Tibial nerve (tissue), 4 donors: ENCODE data around the gene C1orf174. TPM values are rescaled to one million over a fixed set of nuclear protein-coding genes. Genes with fewer than 3 reads are reported as not detected.

Source experiments
- DNase-seq, 2 donors: peaks; one replicate each; pipeline ENCODE4 v3.0.0-alpha.2; 2019; ENCODE audit warnings: low spot score in 2 of 2
- H3K27ac ChIP-seq, 4 donors: fragments of 200-600 bp; sonication (generic) in 3 of 4; one replicate each; pipeline ENCODE4 v1.5.1; 2017 to 2019; ENCODE audit warnings: mild to moderate bottlenecking in 1 of 4
- H3K27me3 ChIP-seq, 2 donors: fragments of 200-600 bp; sonication (generic) in 1 of 2; one replicate each; pipeline versions ENCODE4 v1.5.1 to v1.6.0; 2017 to 2019
- H3K36me3 ChIP-seq, 3 donors: fragments of 200-600 bp; sonication (generic); one replicate each; pipeline ENCODE4 v1.5.1; 2018 to 2019
- H3K4me1 ChIP-seq, 4 donors: fragments of 200-600 bp; sonication (generic) in 3 of 4; one replicate each; pipeline ENCODE4 v1.5.1; 2017 to 2019
- H3K4me3 ChIP-seq, 4 donors: fragments of 200-600 bp; sonication (generic) in 3 of 4; one replicate each; pipeline ENCODE4 v1.5.1; 2017 to 2019; ENCODE audit warnings: mild to moderate bottlenecking in 1 of 4, moderate library complexity in 1 of 4
- H3K9me3 ChIP-seq, 4 donors: fragments of 200-600 bp; sonication (generic) in 3 of 4; one replicate each; pipeline ENCODE4 v1.5.1; 2017 to 2019
- CTCF ChIP-seq, 5 experiments: fragments of 200-600 bp in 3 of 5; fragments of 450-650 bp in 2 of 5; sonication (generic) in 3 of 5; IDR thresholded peaks; one replicate each; pipeline ENCODE4 v1.5.1; 2016 to 2019; ENCODE audit warnings: antibody characterized with exemption in 5 of 5, mild to moderate bottlenecking in 3 of 5, moderate library complexity in 2 of 5
- EP300 ChIP-seq, 2 donors: sonication (generic); formaldehyde crosslinking; IDR thresholded peaks; one replicate each; pipeline ENCODE4 v1.6.1; 2017; ENCODE audit warnings: antibody characterized with exemption in 2 of 2, mild to moderate bottlenecking in 1 of 2
- POLR2A ChIP-seq, 2 donors: fragments of 450-650 bp; IDR thresholded peaks; one replicate each; pipeline ENCODE4 v1.6.1; 2017; ENCODE audit warnings: antibody characterized with exemption in 2 of 2, mild to moderate bottlenecking in 2 of 2, moderate library complexity in 2 of 2
- WGBS, 2 donors: methylation state at CpG; one replicate each; pipeline ENCODE4 v1.1.5; 2018; 5-methylcytosine and 5-hydroxymethylcytosine counted together
- total RNA-seq, 4 donors: library from RNA; depleted of rRNA; stranded (reverse); fragments of >200 nt; gene quantifications; one replicate each; pipeline ENCODE4 v1.1.0, GENCODE V29; 2016

C1orf174 gene
- total RNA-seq, 4 donors from 2014 or later = 18.2 to 24.6 (median 19.1) TPM

GRCh38 chr1:3911981-3912808 is 12.1 kb upstream of the C1orf174 start:
- no peak overlapping the region for H3K27ac ChIP-seq
- WGBS, 2 donors = 83 to 89% methylated on average over 30 to 38 of the region's 38 CpGs
- no peak for DNase-seq

GRCh38 chr1:3910857-3911845 is 11.1 kb upstream of the C1orf174 start:
- peaks cover 0 to 6% (median 0%) of the 10 kb centered on the region in 4 donors for H3K4me1 ChIP-seq
- no peaks in the 10 kb centered on the region for H3K36me3 ChIP-seq
- H3K9me3 ChIP-seq = no peaks in the 10 kb centered on the region
- 14 to 22% methylated on average over 21 to 31 of the region's 35 CpGs for WGBS, 2 donors
- H3K27me3 ChIP-seq = peaks cover 0 to 25% of the 10 kb centered on the region in 2 donors
- H3K4me3 ChIP-seq = no peak overlapping the region
- H3K27ac ChIP-seq = no peak overlapping the region
- TF ChIP-seq EP300 (IDR thresholded peaks at IDR 0.05) (no peak), CTCF (IDR thresholded peaks at IDR 0.05) (peak; percentile 45 to 73 (median 56))
- DNase-seq = peak in 1 of 2 donors; percentile 36

More at GRCh38 chr1:3911981-3912808, 12.1 kb upstream of the C1orf174 start:
- Histone ChIP-seq H3K36me3 (no peaks in the 10 kb centered on the region), H3K9me3 (no peaks in the 10 kb centered on the region), H3K27me3 (peaks cover 0 to 25% of the 10 kb centered on the region in 2 donors), H3K4me1 (peaks cover 0 to 6% (median 0%) of the 10 kb centered on the region in 4 donors), H3K4me3 (no peak overlapping the region)
- TF ChIP-seq EP300 (IDR thresholded peaks at IDR 0.05) (no peak), POLR2A (IDR thresholded peaks at IDR 0.05) (no peak), CTCF (IDR thresholded peaks at IDR 0.05) (no peak)

GRCh38 chr1:3910049-3910731 is 10.1 kb upstream of the C1orf174 start:
- Histone ChIP-seq H3K4me3 (no peak overlapping the region), H3K27ac (no peak overlapping the region), H3K9me3 (no peaks in the 10 kb centered on the region), H3K36me3 (no peaks in the 10 kb centered on the region), H3K4me1 (peaks cover 0 to 6% (median 0%) of the 10 kb centered on the region in 4 donors), H3K27me3 (peaks cover 0 to 25% of the 10 kb centered on the region in 2 donors)
- 82 to 83% methylated on average over 18 to 26 of the region's 30 CpGs for WGBS, 2 donors
- TF ChIP-seq CTCF (IDR thresholded peaks at IDR 0.05) (no peak), POLR2A (IDR thresholded peaks at IDR 0.05) (no peak), EP300 (IDR thresholded peaks at IDR 0.05) (no peak)
- no peak for DNase-seq

GRCh38 chr1:3909615-3910014 is 9.5 kb upstream of the C1orf174 start:
- H3K9me3 ChIP-seq = no peaks in the 10 kb centered on the region

More at GRCh38 chr1:3909615-3910014, 9.5 kb upstream of the C1orf174 start:
- WGBS, 2 donors = 63 to 73% methylated on average over 7 of the region's 7 CpGs
- Histone ChIP-seq H3K4me1 (peaks cover 0 to 6% (median 0%) of the 10 kb centered on the region in 4 donors), H3K27me3 (peaks cover 0 to 25% of the 10 kb centered on the region in 2 donors), H3K4me3 (no peak overlapping the region), H3K27ac (no peak overlapping the region), H3K36me3 (no peaks in the 10 kb centered on the region)
- DNase-seq = no peak
- TF ChIP-seq POLR2A (IDR thresholded peaks at IDR 0.05) (no peak), CTCF (IDR thresholded peaks at IDR 0.05) (no peak)
